H9 (cell line): ENCODE data around the gene KIAA2012. TPM values are rescaled to one million over a fixed set of nuclear protein-coding genes. Genes with fewer than 3 reads are reported as not detected.

Experiments
- DNase-seq: peaks from one replicate; pipeline ENCODE4 v3.0.0-alpha.2; 2017
- H2AFZ ChIP-seq: one replicate; pipeline ENCODE4 v1.6.1; 2013; ENCODE audit warnings: mild to moderate bottlenecking, low read length, control low read depth, moderate library complexity
- H2AK5ac ChIP-seq: 2 replicates; pipeline ENCODE4 v1.6.1; 2013; ENCODE audit warnings: low read length, control low read depth, mixed read lengths; ENCODE audit not compliant: insufficient read length
- H2BK120ac ChIP-seq: one replicate; pipeline ENCODE4 v1.6.1; 2013; ENCODE audit warnings: low read depth, mild to moderate bottlenecking, low read length, control low read depth, inconsistent platforms; ENCODE audit not compliant: poor library complexity, severe bottlenecking
- H2BK12ac ChIP-seq: 2 replicates; pipeline ENCODE4 v1.6.1; 2013; ENCODE audit warnings: low read length, control low read depth, mixed read lengths, low read depth; ENCODE audit not compliant: insufficient read length
- H2BK15ac ChIP-seq: 2 replicates; pipeline ENCODE4 v1.6.1; 2013; ENCODE audit warnings: low read depth, low read length, control low read depth
- H2BK20ac ChIP-seq: one replicate; pipeline ENCODE4 v1.6.1; 2013; ENCODE audit warnings: low read depth, mild to moderate bottlenecking, low read length, control low read depth, inconsistent platforms; ENCODE audit not compliant: poor library complexity, severe bottlenecking
- H2BK5ac ChIP-seq: 2 replicates; pipeline ENCODE4 v1.6.1; 2013; ENCODE audit warnings: low read length, control low read depth, mixed read lengths; ENCODE audit not compliant: insufficient read length
- H3K14ac ChIP-seq: 2 replicates; pipeline ENCODE4 v1.6.1; 2013; ENCODE audit warnings: low read length, control low read depth; ENCODE audit not compliant: insufficient read depth
- H3K18ac ChIP-seq: 2 replicates; pipeline ENCODE4 v1.6.1; 2013; ENCODE audit warnings: low read depth, mild to moderate bottlenecking, mixed read lengths, low read length, control low read depth; ENCODE audit not compliant: insufficient read length
- H3K23ac ChIP-seq: 2 replicates; pipeline ENCODE4 v1.6.1; 2013; ENCODE audit warnings: low read length, control low read depth, mixed read lengths, low read depth; ENCODE audit not compliant: insufficient read length
- H3K23me2 ChIP-seq: 2 replicates; pipeline ENCODE4 v1.6.1; 2013; ENCODE audit warnings: low read depth, mild to moderate bottlenecking, mixed read lengths, low read length, control low read depth; ENCODE audit not compliant: insufficient read length, poor library complexity, severe bottlenecking
- H3K27ac ChIP-seq: 2 replicates; pipeline ENCODE4 v1.5.1; 2013; ENCODE audit warnings: low read length, control low read depth, mixed read lengths, low read depth; ENCODE audit not compliant: insufficient read length
- H3K27me3 ChIP-seq: 2 replicates; pipeline ENCODE4 v1.6.1; 2013; ENCODE audit warnings: low read length, control low read depth, inconsistent platforms; ENCODE audit not compliant: insufficient read depth
- H3K4ac ChIP-seq: 2 replicates; pipeline ENCODE4 v1.6.1; 2013; ENCODE audit warnings: low read depth, mild to moderate bottlenecking, control low read depth, inconsistent platforms, low read length, moderate library complexity
- H3K4me1 ChIP-seq: 2 replicates; pipeline ENCODE4 v1.6.1; 2013; ENCODE audit warnings: low read length, control low read depth, inconsistent platforms; ENCODE audit not compliant: insufficient read depth
- H3K4me2 ChIP-seq: 2 replicates; pipeline ENCODE4 v1.6.1; 2013; ENCODE audit warnings: low read length, control low read depth, mixed read lengths; ENCODE audit not compliant: insufficient read length, insufficient read depth
- H3K56ac ChIP-seq: 2 replicates; pipeline ENCODE4 v1.6.1; 2013; ENCODE audit warnings: low read depth, mild to moderate bottlenecking, mixed read lengths, low read length, control low read depth; ENCODE audit not compliant: insufficient read length
- H3K79me1 ChIP-seq: 2 replicates; pipeline ENCODE4 v1.6.1; 2013; ENCODE audit warnings: low read depth, mild to moderate bottlenecking, moderate library complexity, low read length, control low read depth, inconsistent platforms; ENCODE audit not compliant: insufficient read depth, poor library complexity, severe bottlenecking
- H3K79me2 ChIP-seq: 2 replicates; pipeline ENCODE4 v1.6.1; 2013; ENCODE audit warnings: low read length, control low read depth, inconsistent platforms; ENCODE audit not compliant: insufficient read depth
- H3K9ac ChIP-seq: 2 replicates; pipeline ENCODE4 v1.6.1; 2013; ENCODE audit warnings: low read length, control low read depth, mixed read lengths; ENCODE audit not compliant: insufficient read length; ENCODE audit errors: extremely low read depth
- H3K9me3 ChIP-seq: one replicate; pipeline ENCODE4 v1.6.1; 2013; ENCODE audit warnings: low read depth, low read length, inconsistent platforms; ENCODE audit not compliant: control insufficient read depth
- H3T11ph ChIP-seq: one replicate; pipeline ENCODE4 v1.6.1; 2013; ENCODE audit warnings: mild to moderate bottlenecking, low read length, control low read depth, inconsistent platforms
- H4K20me1 ChIP-seq: one replicate; pipeline ENCODE4 v1.6.1; 2013; ENCODE audit not compliant: control insufficient read depth, insufficient read length, insufficient read depth
- H4K5ac ChIP-seq: 2 replicates; pipeline ENCODE4 v1.6.1; 2013; ENCODE audit warnings: low read depth, mild to moderate bottlenecking, mixed read lengths, low read length, control low read depth; ENCODE audit not compliant: insufficient read length
- H4K8ac ChIP-seq: replicated peaks from 2 replicates; pipeline ENCODE4 v1.6.1; 2013; ENCODE audit warnings: low read length, control low read depth, mixed read lengths, low read depth; ENCODE audit not compliant: insufficient read length
- H4K91ac ChIP-seq: 2 replicates; pipeline ENCODE4 v1.6.1; 2013; ENCODE audit warnings: low read depth, mild to moderate bottlenecking, moderate library complexity, mixed read lengths, low read length, control low read depth; ENCODE audit not compliant: insufficient read length
- H3K27ac Mint-ChIP-seq, 3 experiments: 2 replicates in 2 of 3; 3 replicates in 1 of 3; pipeline ENCODE4 v1.8.0; 2020 to 2021; ENCODE audit warnings: mixed read lengths in 3 of 3, mild to moderate bottlenecking in 1 of 3, moderate library complexity in 1 of 3
- H3K27me3 Mint-ChIP-seq: 2 replicates; pipeline ENCODE4 v1.8.0; 2021; ENCODE audit warnings: low read depth, mild to moderate bottlenecking, moderate library complexity, mixed read lengths
- H3K36me3 Mint-ChIP-seq, 3 experiments: 2 replicates in 2 of 3; 3 replicates in 1 of 3; pipeline ENCODE4 v1.8.0; 2020 to 2021; ENCODE audit warnings: low read depth in 3 of 3, mixed read lengths in 3 of 3; ENCODE audit not compliant: insufficient read depth in 1 of 3
- H3K4me1 Mint-ChIP-seq, 2 experiments: 2 replicates each; pipeline ENCODE4 v1.8.0; 2020; ENCODE audit warnings: mixed read lengths in 2 of 2
- H3K4me3 Mint-ChIP-seq, 2 experiments: 2 replicates in 1 of 2; 3 replicates in 1 of 2; pipeline ENCODE4 v1.8.0; 2020 to 2021; ENCODE audit warnings: mild to moderate bottlenecking in 2 of 2, mixed read lengths in 2 of 2, moderate library complexity in 1 of 2
- H3K9me3 Mint-ChIP-seq, 2 experiments: 2 replicates in 1 of 2; 3 replicates in 1 of 2; pipeline ENCODE4 v1.8.0; 2020; ENCODE audit warnings: mild to moderate bottlenecking in 2 of 2, mixed read lengths in 2 of 2, moderate library complexity in 1 of 2
- total RNA-seq: library from RNA; stranded (reverse); gene quantifications from 2 replicates; pipeline ENCODE4 v1.2.1, GENCODE V29; 2021
- TF ChIP-seq, protein P1 (sequence below): fragments of 200-600 bp; sonication (generic); conservative IDR thresholded peaks from 3 replicates; pipeline ENCODE4 v1.8.0; 2021; ENCODE audit warnings: antibody characterized with exemption, mild to moderate bottlenecking

The KIAA2012 gene
- total RNA-seq, 1 experiment from 2014 or later: not detected

DNA sequence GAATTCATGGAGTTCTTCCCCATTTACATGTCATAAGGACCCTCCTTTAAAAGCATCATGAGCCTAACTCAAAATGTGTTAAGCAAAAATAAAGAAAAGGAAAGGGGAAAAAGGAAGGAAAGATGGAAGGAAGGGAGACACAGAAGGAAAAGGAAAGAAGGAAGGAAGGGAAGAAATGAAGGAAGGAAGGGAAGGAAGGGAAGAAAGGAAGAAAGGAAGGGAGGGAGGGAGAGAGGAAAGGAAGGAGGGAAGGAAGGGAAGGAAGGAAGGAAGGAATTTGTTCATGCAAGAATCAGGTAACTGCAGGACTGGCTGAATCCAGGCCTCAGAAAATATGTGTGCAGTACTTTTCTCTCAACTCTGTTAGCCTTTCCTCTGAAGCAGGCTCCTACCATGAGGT is 32.0 kb downstream of the KIAA2012 start:
- Histone ChIP-seq H3K23me2 (no peaks in the 10 kb centered on the region), H2BK120ac (no peak overlapping the region), H4K8ac (no peak overlapping the region), H3K14ac (no peak overlapping the region), H2BK20ac (no peak overlapping the region), H2BK12ac (no peak overlapping the region), H3K27me3 (no peaks in the 10 kb centered on the region), H3K56ac (no peak overlapping the region), H3K9ac (no peak overlapping the region), H3K9me3 (no peaks in the 10 kb centered on the region), H2BK5ac (no peak overlapping the region), H3K4me1 (peaks cover 5% of the 10 kb centered on the region), H3K4ac (no peak overlapping the region), H4K91ac (no peak overlapping the region), H3K18ac (no peak overlapping the region), H2BK15ac (no peak overlapping the region), H4K5ac (no peak overlapping the region), H3K4me2 (no peak overlapping the region), H3K23ac (no peak overlapping the region), H4K20me1 (no peaks in the 10 kb centered on the region), H3K79me2 (no peaks in the 10 kb centered on the region), H3T11ph (no peak overlapping the region), H2AFZ (no peak overlapping the region), H2AK5ac (no peak overlapping the region), H3K27ac (no peak overlapping the region), H3K79me1 (no peaks in the 10 kb centered on the region)
- TF ChIP-seq, protein P1, sequence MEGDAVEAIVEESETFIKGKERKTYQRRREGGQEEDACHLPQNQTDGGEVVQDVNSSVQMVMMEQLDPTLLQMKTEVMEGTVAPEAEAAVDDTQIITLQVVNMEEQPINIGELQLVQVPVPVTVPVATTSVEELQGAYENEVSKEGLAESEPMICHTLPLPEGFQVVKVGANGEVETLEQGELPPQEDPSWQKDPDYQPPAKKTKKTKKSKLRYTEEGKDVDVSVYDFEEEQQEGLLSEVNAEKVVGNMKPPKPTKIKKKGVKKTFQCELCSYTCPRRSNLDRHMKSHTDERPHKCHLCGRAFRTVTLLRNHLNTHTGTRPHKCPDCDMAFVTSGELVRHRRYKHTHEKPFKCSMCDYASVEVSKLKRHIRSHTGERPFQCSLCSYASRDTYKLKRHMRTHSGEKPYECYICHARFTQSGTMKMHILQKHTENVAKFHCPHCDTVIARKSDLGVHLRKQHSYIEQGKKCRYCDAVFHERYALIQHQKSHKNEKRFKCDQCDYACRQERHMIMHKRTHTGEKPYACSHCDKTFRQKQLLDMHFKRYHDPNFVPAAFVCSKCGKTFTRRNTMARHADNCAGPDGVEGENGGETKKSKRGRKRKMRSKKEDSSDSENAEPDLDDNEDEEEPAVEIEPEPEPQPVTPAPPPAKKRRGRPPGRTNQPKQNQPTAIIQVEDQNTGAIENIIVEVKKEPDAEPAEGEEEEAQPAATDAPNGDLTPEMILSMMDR: no peak
- no peak overlapping the region for H3K4me3 Mint-ChIP-seq
- peaks cover 2% of the 10 kb centered on the region for H3K27me3 Mint-ChIP-seq
- no peak overlapping the region for H3K27ac Mint-ChIP-seq
- DNase-seq: no peak
- 0 out of 5 replicates have a peak, but pooled peaks cover 0 to 5% of the 10 kb centered on the region in 2 experiments for H3K9me3 Mint-ChIP-seq
- H3K36me3 Mint-ChIP-seq: no peaks in the 10 kb centered on the region; a peak in 1 of 7 replicates
- H3K4me1 Mint-ChIP-seq: peaks cover 43 to 50% of the 10 kb centered on the region in 2 experiments
